SK-N-SH treated with all-trans-retinoic acid at 6 μM for 48 hours (cell line): Measurements from ENCODE around the gene BICRAL.

Source experiments
- ATAC-seq: fragments of 200-7000 bp; cut with Tn5 transposase; 3 replicates; pipeline ENCODE4 v1.9.1; 2020; ENCODE audit warnings: mild to moderate bottlenecking, moderate library complexity
- ARNTL ChIP-seq: fragments of 450-650 bp; formaldehyde crosslinking; IDR thresholded peaks from 2 replicates; pipeline ENCODE4 v1.5.0; 2020; ENCODE audit warnings: low read depth, mild to moderate bottlenecking, moderate library complexity, borderline replicate concordance
- BACH2 ChIP-seq: fragments of 250-450 bp; sonication (Bioruptor Pico); IDR thresholded peaks from 2 replicates; pipeline ENCODE4 v1.9.0; 2021; ENCODE audit warnings: mild to moderate bottlenecking, borderline replicate concordance
- CREB5 ChIP-seq: fragments of 250-450 bp; sonication (Bioruptor Pico); IDR thresholded peaks from 2 replicates; pipeline ENCODE4 v1.5.1; 2020; ENCODE audit warnings: low read depth, mild to moderate bottlenecking, moderate library complexity
- CSDC2 ChIP-seq: fragments of 250-450 bp; sonication (Bioruptor Pico); IDR thresholded peaks from 2 replicates; pipeline ENCODE4 v1.5.0; 2020; ENCODE audit warnings: mild to moderate bottlenecking, moderate library complexity
- CSRNP3 ChIP-seq: fragments of 250-450 bp; sonication (Bioruptor Pico); IDR thresholded peaks from 2 replicates; pipeline ENCODE4 v1.5.1; 2021; ENCODE audit warnings: mild to moderate bottlenecking, moderate library complexity
- ESRRG ChIP-seq: fragments of 250-450 bp; sonication (Bioruptor Pico); IDR thresholded peaks from 2 replicates; pipeline ENCODE4 v1.6.1; 2021; ENCODE audit warnings: mild to moderate bottlenecking
- GLIS3 ChIP-seq: fragments of 250-450 bp; sonication (Bioruptor Pico); IDR thresholded peaks from 2 replicates; pipeline ENCODE4 v1.5.0; 2020; ENCODE audit warnings: mild to moderate bottlenecking, moderate library complexity
- ISL1 ChIP-seq: fragments of 250-450 bp; sonication (Bioruptor Pico); IDR thresholded peaks from 2 replicates; pipeline ENCODE4 v2.1.2; 2022; ENCODE audit warnings: mild to moderate bottlenecking, moderate library complexity
- OSR1 ChIP-seq: fragments of 250-450 bp; sonication (Bioruptor Pico); IDR thresholded peaks from 2 replicates; pipeline ENCODE4 v1.8.0; 2022; ENCODE audit warnings: moderate library complexity, mild to moderate bottlenecking, inconsistent platforms
- PATZ1 ChIP-seq: fragments of 250-450 bp; sonication (Bioruptor Pico); IDR thresholded peaks from 2 replicates; pipeline ENCODE4 v1.8.0; 2020; ENCODE audit warnings: mild to moderate bottlenecking, moderate library complexity, borderline replicate concordance
- RARB ChIP-seq: fragments of 250-450 bp; sonication (Bioruptor Pico); IDR thresholded peaks from 2 replicates; pipeline ENCODE4 v1.8.0; 2021; ENCODE audit warnings: mild to moderate bottlenecking, moderate library complexity
- TCF4 ChIP-seq: fragments of 250-450 bp; sonication (Bioruptor Pico); IDR thresholded peaks from 2 replicates; pipeline ENCODE4 v1.8.0; 2021; ENCODE audit warnings: mild to moderate bottlenecking, moderate library complexity, borderline replicate concordance
- TOX ChIP-seq: fragments of 250-450 bp; sonication (Bioruptor Pico); IDR thresholded peaks from 2 replicates; pipeline ENCODE4 v1.8.0; 2021; ENCODE audit warnings: mild to moderate bottlenecking, moderate library complexity, borderline replicate concordance
- TSHZ2 ChIP-seq: fragments of 250-450 bp; sonication (Bioruptor Pico); IDR thresholded peaks from 2 replicates; pipeline ENCODE4 v1.5.0; 2020; ENCODE audit warnings: mild to moderate bottlenecking, moderate library complexity
- ZFP3 ChIP-seq: fragments of 250-450 bp; sonication (Bioruptor Pico); IDR thresholded peaks from 2 replicates; pipeline ENCODE4 v1.5.0; 2020; ENCODE audit warnings: mild to moderate bottlenecking, moderate library complexity
- ZFP30 ChIP-seq: fragments of 450-650 bp; formaldehyde crosslinking; IDR thresholded peaks from 2 replicates; pipeline ENCODE4 v1.5.0; 2022; ENCODE audit warnings: mild to moderate bottlenecking, moderate library complexity
- ZNF565 ChIP-seq: fragments of 450-650 bp; formaldehyde crosslinking; conservative IDR thresholded peaks from 2 replicates; pipeline ENCODE4 v1.5.0; 2020; ENCODE audit warnings: low read depth, mild to moderate bottlenecking, moderate library complexity
- ZNF70 ChIP-seq: fragments of 450-650 bp; formaldehyde crosslinking; IDR thresholded peaks from 2 replicates; pipeline ENCODE4 v1.5.0; 2020; ENCODE audit warnings: mild to moderate bottlenecking, moderate library complexity
- ZNF8 ChIP-seq: fragments of 450-650 bp; formaldehyde crosslinking; IDR thresholded peaks from 2 replicates; pipeline ENCODE4 v1.5.0; 2020; ENCODE audit warnings: mild to moderate bottlenecking, moderate library complexity

The BICRAL gene

GRCh38 chr6:42909835-42910234 lies 128.0 kb downstream of the BICRAL start:
- ATAC-seq = no peak
- TF ChIP-seq PATZ1 (CRISPR knock-in tag) (no peak), OSR1 (no peak)

GRCh38 chr6:42911171-42912021 lies 129.5 kb downstream of the BICRAL start:
- ATAC-seq = no peak
- TF ChIP-seq ZFP3 (CRISPR knock-in tag) (no peak), ISL1 (CRISPR knock-in tag) (no peak), BACH2 (CRISPR knock-in tag) (no peak), ZNF70 (no peak), GLIS3 (CRISPR knock-in tag) (no peak), TSHZ2 (CRISPR knock-in tag) (no peak), CREB5 (CRISPR knock-in tag) (no peak), CSDC2 (CRISPR knock-in tag) (no peak), ZFP30 (no peak)

GRCh38 chr6:42914546-42914945 lies 132.7 kb downstream of the BICRAL start:
- no peak for TF ChIP-seq GLIS3 (CRISPR knock-in tag)
- TF ChIP-seq ZNF70 = no peak
- TF ChIP-seq ESRRG (CRISPR knock-in tag) = no peak
- TF ChIP-seq CREB5 (CRISPR knock-in tag) = no peak
- no peak for TF ChIP-seq ZFP30
- no peak for TF ChIP-seq TOX
- TF ChIP-seq RARB (CRISPR knock-in tag) = no peak
- TF ChIP-seq ZNF565 = no peak
- no peak for TF ChIP-seq CSRNP3
- no peak for TF ChIP-seq ISL1 (CRISPR knock-in tag)
- TF ChIP-seq OSR1 = no peak
- no peak for TF ChIP-seq ZFP3 (CRISPR knock-in tag)
- TF ChIP-seq ZNF8 (CRISPR knock-in tag) = no peak
- no peak for TF ChIP-seq TSHZ2 (CRISPR knock-in tag)
- no peak for TF ChIP-seq TCF4 (CRISPR knock-in tag)
- TF ChIP-seq BACH2 (CRISPR knock-in tag) = no peak
- no peak for TF ChIP-seq ARNTL (CRISPR knock-in tag)
- TF ChIP-seq PATZ1 (CRISPR knock-in tag) = no peak
- ATAC-seq = no peak
